Loucy (cell line): ENCODE data around the gene PPP6R1.

Experiments
- EZH2phosphoT487 ChIP-seq: fragments of 200-600 bp; IDR thresholded peaks from 2 replicates; pipeline ENCODE4 v1.6.1; 2018; ENCODE audit warnings: antibody characterized with exemption, mild to moderate bottlenecking, moderate library complexity, borderline replicate concordance
- TF ChIP-seq, protein P1 (sequence below): fragments of 200-600 bp; sonication (generic); conservative IDR thresholded peaks from 2 replicates; pipeline ENCODE4 v1.5.1; 2014; ENCODE audit warnings: mild to moderate bottlenecking, antibody characterized with exemption, low read length

GRCh38 chr19:55277494-55277893, 18.7 kb upstream of the PPP6R1 start:
- TF ChIP-seq, protein P1, sequence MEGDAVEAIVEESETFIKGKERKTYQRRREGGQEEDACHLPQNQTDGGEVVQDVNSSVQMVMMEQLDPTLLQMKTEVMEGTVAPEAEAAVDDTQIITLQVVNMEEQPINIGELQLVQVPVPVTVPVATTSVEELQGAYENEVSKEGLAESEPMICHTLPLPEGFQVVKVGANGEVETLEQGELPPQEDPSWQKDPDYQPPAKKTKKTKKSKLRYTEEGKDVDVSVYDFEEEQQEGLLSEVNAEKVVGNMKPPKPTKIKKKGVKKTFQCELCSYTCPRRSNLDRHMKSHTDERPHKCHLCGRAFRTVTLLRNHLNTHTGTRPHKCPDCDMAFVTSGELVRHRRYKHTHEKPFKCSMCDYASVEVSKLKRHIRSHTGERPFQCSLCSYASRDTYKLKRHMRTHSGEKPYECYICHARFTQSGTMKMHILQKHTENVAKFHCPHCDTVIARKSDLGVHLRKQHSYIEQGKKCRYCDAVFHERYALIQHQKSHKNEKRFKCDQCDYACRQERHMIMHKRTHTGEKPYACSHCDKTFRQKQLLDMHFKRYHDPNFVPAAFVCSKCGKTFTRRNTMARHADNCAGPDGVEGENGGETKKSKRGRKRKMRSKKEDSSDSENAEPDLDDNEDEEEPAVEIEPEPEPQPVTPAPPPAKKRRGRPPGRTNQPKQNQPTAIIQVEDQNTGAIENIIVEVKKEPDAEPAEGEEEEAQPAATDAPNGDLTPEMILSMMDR: no peak
- no peak for TF ChIP-seq EZH2phosphoT487
